CD4-positive, alpha-beta T cell (primary cell): ENCODE measurements around the gene TMEM273. TPM values are rescaled to one million over a fixed set of nuclear protein-coding genes. Genes with fewer than 3 reads are reported as not detected.

ENCODE experiments used
- ATAC-seq: fragments of 200-7000 bp; cut with Tn5 transposase; one replicate; pipeline ENCODE4 v1.10.0; 2022; ENCODE audit warnings: mild to moderate bottlenecking; ENCODE audit not compliant: poor library complexity
- CTCF ChIA-PET: fragments of 350-600 bp; sonication (Branson Sonifier 250); formaldehyde crosslinking; loops from one replicate; lab custom pipeline; 2021; ENCODE audit warnings: antibody characterized with exemption, inconsistent platforms; lab: Charles Lee
- POLR2A ChIA-PET: fragments of 350-600 bp; sonication (Branson Sonifier 250); formaldehyde crosslinking; loops from one replicate; lab custom pipeline; 2021; ENCODE audit warnings: antibody characterized with exemption, inconsistent platforms; lab: Charles Lee
- DNase-seq, 14 experiments: peaks; one replicate each; pipeline ENCODE4 v3.0.0-alpha.2; 2013 to 2020; ENCODE audit warnings: mixed read lengths in 2 of 14
- H3K27ac ChIP-seq, 2 donors: one replicate each; pipeline versions ENCODE4 v1.5.1 to v1.7.0; 2013; ENCODE audit warnings: low read length in 2 of 2, low read depth in 1 of 2, mild to moderate bottlenecking in 1 of 2
- H3K27me3 ChIP-seq, 2 experiments: 1 replicate in 1 of 2; 2 replicates in 1 of 2; pipeline versions ENCODE4 v1.6.1 to v1.7.0; 2013; ENCODE audit warnings: low read length in 2 of 2, control low read depth in 1 of 2, mild to moderate bottlenecking in 1 of 2, moderate library complexity in 1 of 2; ENCODE audit not compliant: insufficient read depth in 2 of 2, control insufficient read depth in 1 of 2
- H3K36me3 ChIP-seq: one replicate; pipeline ENCODE4 v1.6.1; 2013; ENCODE audit warnings: low read length, control low read depth; ENCODE audit not compliant: insufficient read depth
- H3K4me1 ChIP-seq: one replicate; pipeline ENCODE4 v1.6.1; 2013; ENCODE audit warnings: low read length, control low read depth; ENCODE audit not compliant: insufficient read depth
- H3K4me3 ChIP-seq: one replicate; pipeline ENCODE4 v1.5.1; 2013; ENCODE audit warnings: mild to moderate bottlenecking, low read length, moderate library complexity
- H3K9me3 ChIP-seq, 2 experiments: 1 replicate in 1 of 2; 2 replicates in 1 of 2; pipeline versions ENCODE4 v1.6.1 to v1.7.0; 2013; ENCODE audit warnings: low read length in 2 of 2, mild to moderate bottlenecking in 2 of 2, control low read depth in 1 of 2, moderate library complexity in 1 of 2; ENCODE audit not compliant: control insufficient read depth in 1 of 2, insufficient read depth in 1 of 2
- H3K27ac Mint-ChIP-seq: one replicate; pipeline ENCODE4 v1.8.0; 2020; ENCODE audit warnings: mixed read lengths
- H3K27me3 Mint-ChIP-seq: one replicate; pipeline ENCODE4 v1.8.0; 2021; ENCODE audit warnings: mixed read lengths
- H3K36me3 Mint-ChIP-seq: one replicate; pipeline ENCODE4 v1.8.0; 2021; ENCODE audit warnings: low read depth, mixed read lengths
- H3K4me1 Mint-ChIP-seq: one replicate; pipeline ENCODE4 v1.8.0; 2021; ENCODE audit warnings: low read depth, mixed read lengths
- H3K4me3 Mint-ChIP-seq: one replicate; pipeline ENCODE4 v1.8.0; 2020; ENCODE audit warnings: mild to moderate bottlenecking, mixed read lengths
- H3K9me3 Mint-ChIP-seq: one replicate; pipeline ENCODE4 v1.8.0; 2020; ENCODE audit warnings: mixed read lengths
- CTCF ChIP-seq: fragments of 200-600 bp; IDR thresholded peaks from one replicate; pipeline ENCODE4 v1.8.0; 2022; ENCODE audit warnings: antibody characterized with exemption, mild to moderate bottlenecking
- intact Hi-C, 2 experiments: fragments of 100-400 bp; cut with DNase I in 1 of 2; cut with micrococcal nuclease in 1 of 2; formaldehyde crosslinking; loops; one replicate each; pipeline versions ENCODE4 v1.15.1 to v1.9.0; 2023 to 2025; cut with DNase I, micrococcal nuclease
- total RNA-seq, 174 experiments: library from RNA in 2 of 174; stranded (reverse) in 2 of 174; gene quantifications; one replicate each; pipeline ENCODE4 v1.2.3 and lab custom pipeline; 2021 to 2026

The TMEM273 gene
- total RNA-seq, 2 experiments from 2014 or later, result 1.8 to 2.2 TPM

- no peaks in the 10 kb centered on the region for H3K36me3 Mint-ChIP-seq
- peaks cover 7% of the 10 kb centered on the region for H3K4me1 Mint-ChIP-seq
- no peaks in the 10 kb centered on the region for H3K27me3 Mint-ChIP-seq
- no peak overlapping the region for H3K4me3 Mint-ChIP-seq
- no peaks in the 10 kb centered on the region for H3K9me3 Mint-ChIP-seq
- no peaks in the 10 kb centered on the region for H3K9me3 ChIP-seq
- CTCF ChIA-PET, result no interaction called here
- no peak overlapping the region for H3K27ac Mint-ChIP-seq
- intact Hi-C loops, result loop anchor here (1.0 to 10.0 kb wide), 4 partner anchors 180 to 800 kb away; no protein-coding TSS in a partner anchor
- peaks cover 2% of the 10 kb centered on the region for H3K4me1 ChIP-seq
- H3K4me3 ChIP-seq, result no peak overlapping the region
- POLR2A ChIA-PET, result interaction anchor here (0.6 to 1.0 kb wide), 2 partner anchors 18 to 506 kb away, joined by 3 read pairs; no protein-coding TSS in a partner anchor
- H3K27me3 ChIP-seq, result no peaks in the 10 kb centered on the region
- H3K27ac ChIP-seq, result no peak overlapping the region
- DNase-seq (peak in 9 of 14 experiments; percentile 11 to 54 (median 27)), ATAC-seq (peak; percentile 78)
- TF ChIP-seq CTCF, result no peak
- H3K36me3 ChIP-seq, result no peaks in the 10 kb centered on the region
Measured at GRCh38 chr10:49164559-49165188, 23.5 kb downstream of the TMEM273 start.

GRCh38 chr10:49163741-49164140, 24.4 kb downstream of the TMEM273 start:
- no peak for ATAC-seq
- intact Hi-C loops, result loop anchor here (1.0 to 10.0 kb wide), 4 partner anchors 179 to 799 kb away; no protein-coding TSS in a partner anchor
- no peak overlapping the region for H3K27ac Mint-ChIP-seq

GRCh38 chr10:49162761-49163310, 25.4 kb downstream of the TMEM273 start:
- DNase-seq (no peak), ATAC-seq (no peak)
- H3K4me3 ChIP-seq, result no peak overlapping the region
- Mint-ChIP-seq H3K27me3 (no peaks in the 10 kb centered on the region), H3K27ac (no peak overlapping the region), H3K4me1 (peaks cover 7% of the 10 kb centered on the region), H3K36me3 (no peaks in the 10 kb centered on the region), H3K9me3 (no peaks in the 10 kb centered on the region), H3K4me3 (no peak overlapping the region)
- CTCF ChIA-PET, result no interaction called here
- no peaks in the 10 kb centered on the region for H3K36me3 ChIP-seq
- H3K9me3 ChIP-seq, result no peaks in the 10 kb centered on the region
- POLR2A ChIA-PET, result no interaction called here
- no peaks in the 10 kb centered on the region for H3K27me3 ChIP-seq
- TF ChIP-seq CTCF, result no peak
- intact Hi-C loops, result loop anchor here in 1 of 2 experiments (10.0 kb wide), 2 partner anchors 178 to 798 kb away; no protein-coding TSS in a partner anchor
- H3K27ac ChIP-seq, result no peak overlapping the region
- H3K4me1 ChIP-seq, result peaks cover 2% of the 10 kb centered on the region

More at GRCh38 chr10:49163741-49164140, 24.4 kb downstream of the TMEM273 start:
- Histone ChIP-seq H3K4me1 (peaks cover 2% of the 10 kb centered on the region), H3K4me3 (no peak overlapping the region), H3K27me3 (no peaks in the 10 kb centered on the region), H3K36me3 (no peaks in the 10 kb centered on the region), H3K27ac (no peak overlapping the region), H3K9me3 (no peaks in the 10 kb centered on the region)
- DNase-seq, result no peak
- no peak overlapping the region for H3K4me3 Mint-ChIP-seq
- no peaks in the 10 kb centered on the region for H3K36me3 Mint-ChIP-seq
- POLR2A ChIA-PET, result no interaction called here
- H3K9me3 Mint-ChIP-seq, result no peaks in the 10 kb centered on the region
- no peak for TF ChIP-seq CTCF
- H3K4me1 Mint-ChIP-seq, result peaks cover 7% of the 10 kb centered on the region
- CTCF ChIA-PET, result no interaction called here
- no peaks in the 10 kb centered on the region for H3K27me3 Mint-ChIP-seq
